A549 (cell line): Measurements from ENCODE around the gene NKAIN2. TPM values are rescaled to one million over a fixed set of nuclear protein-coding genes. Genes with fewer than 3 reads are reported as not detected.

Experiments
- ATAC-seq, 2 experiments: fragments of 200-7000 bp in 1 of 2; fragments of >200 bp in 1 of 2; cut with Nextera tagmentation in 1 of 2; cut with Tn5 transposase in 1 of 2; 3 replicates each; pipeline versions ENCODE4 v1.8.0 to v1.9.1; 2018 to 2020; ENCODE audit warnings: mild to moderate bottlenecking in 1 of 2, moderate library complexity in 1 of 2
- CTCF ChIA-PET: fragments of 300-600 bp; sonication (Branson Sonifier 250); formaldehyde crosslinking; extraction: SDS; loops from one replicate; lab custom pipeline; 2021; ENCODE audit warnings: antibody characterized with exemption, inconsistent platforms; lab: Yijun Ruan, JAX
- POLR2A ChIA-PET: fragments of 350-600 bp; formaldehyde crosslinking; extraction: SDS; loops from one replicate; lab custom pipeline; 2021; ENCODE audit warnings: antibody characterized with exemption, inconsistent platforms; lab: Yijun Ruan, JAX
- DNase-seq, 2 experiments: peaks; one replicate each; pipeline versions ENCODE4 v3.0.0 to v3.0.0-alpha.2; 2011 to 2016; ENCODE audit warnings: low read depth in 1 of 2, low spot score in 1 of 2
- FAIRE-seq: peaks from 2 replicates; lab custom pipeline; 2011; peaks lifted over from hg19 to GRCh38; lab: Jason Lieb, UNC
- H3K27ac ChIP-seq, 2 experiments: fragments of >200 bp; sonication (Bioruptor Twin); formaldehyde crosslinking; 3 replicates each; pipeline ENCODE4 v1.5.1; 2016 to 2017
- H3K4me1 ChIP-seq: fragments of >200 bp; sonication (Bioruptor Twin); formaldehyde crosslinking; 3 replicates; pipeline ENCODE4 v1.6.1; 2016
- H3K4me2 ChIP-seq: fragments of >200 bp; sonication (Bioruptor Twin); formaldehyde crosslinking; 3 replicates; pipeline ENCODE4 v1.6.1; 2016
- H3K4me3 ChIP-seq: fragments of >200 bp; sonication (Bioruptor Twin); formaldehyde crosslinking; 3 replicates; pipeline ENCODE4 v1.5.1; 2016
- H3K9me3 ChIP-seq: fragments of >200 bp; sonication (Bioruptor Twin); formaldehyde crosslinking; 3 replicates; pipeline ENCODE4 v1.6.1; 2016
- BHLHE40 ChIP-seq: IDR thresholded peaks from 2 replicates; pipeline ENCODE4 v1.6.1; 2012; ENCODE audit warnings: low read depth, low read length, inconsistent platforms
- CEBPB ChIP-seq, 2 experiments: fragments of >200 bp in 1 of 2; sonication (Bioruptor Twin) in 1 of 2; formaldehyde crosslinking in 1 of 2; IDR thresholded peaks; 2 replicates each; pipeline ENCODE4 v1.6.1; 2012 to 2016
- CHD2 ChIP-seq: fragments of 150-350 bp; IDR thresholded peaks from 2 replicates; pipeline ENCODE4 v1.6.1; 2014; ENCODE audit warnings: low read length; ENCODE audit not compliant: partially characterized antibody
- CHD4 ChIP-seq: fragments of 200-600 bp; sonication (generic); IDR thresholded peaks from 2 replicates; pipeline ENCODE4 v1.6.1; 2016; ENCODE audit warnings: antibody characterized with exemption, mild to moderate bottlenecking, borderline replicate concordance
- EHF ChIP-seq: fragments of 250-450 bp; sonication (Bioruptor Pico); IDR thresholded peaks from 2 replicates; pipeline ENCODE4 v1.5.0; 2020; ENCODE audit warnings: mild to moderate bottlenecking
- FOXS1 ChIP-seq: fragments of 250-450 bp; sonication (Bioruptor Pico); IDR thresholded peaks from 2 replicates; pipeline ENCODE4 v1.5.0; 2020; ENCODE audit warnings: mild to moderate bottlenecking, moderate library complexity
- GATA3 ChIP-seq: IDR thresholded peaks from 2 replicates; pipeline ENCODE4 v1.6.1; 2012; ENCODE audit warnings: borderline replicate concordance
- HEYL ChIP-seq: fragments of 250-450 bp; sonication (Bioruptor Pico); IDR thresholded peaks from 2 replicates; pipeline ENCODE4 v1.8.0; 2021; ENCODE audit warnings: mild to moderate bottlenecking, moderate library complexity
- HOXA7 ChIP-seq: fragments of 250-450 bp; sonication (Bioruptor Pico); IDR thresholded peaks from 2 replicates; pipeline ENCODE4 v1.5.0; 2020; ENCODE audit warnings: mild to moderate bottlenecking, moderate library complexity
- MAFK ChIP-seq: fragments of 450-650 bp; IDR thresholded peaks from 2 replicates; pipeline ENCODE4 v1.6.1; 2014; ENCODE audit not compliant: partially characterized antibody
- MAZ ChIP-seq: fragments of 150-350 bp; IDR thresholded peaks from 2 replicates; pipeline ENCODE4 v1.6.1; 2014; ENCODE audit warnings: antibody characterized with exemption, low read depth, low read length, borderline replicate concordance
- NR3C1 ChIP-seq: fragments of >200 bp; sonication (Bioruptor Twin); formaldehyde crosslinking; IDR thresholded peaks from 3 replicates; pipeline ENCODE4 v1.6.1; 2017
- POLR2AphosphoS2 ChIP-seq: conservative IDR thresholded peaks from 2 replicates; pipeline ENCODE4 v1.6.1; 2012; ENCODE audit warnings: low read length, improper control_type of control experiment, inconsistent platforms
- RARB ChIP-seq: fragments of 250-450 bp; sonication (Bioruptor Pico); IDR thresholded peaks from 2 replicates; pipeline ENCODE4 v1.8.0; 2021; ENCODE audit warnings: mild to moderate bottlenecking, moderate library complexity
- RCOR1 ChIP-seq: fragments of 150-350 bp; IDR thresholded peaks from 2 replicates; pipeline ENCODE4 v1.6.1; 2014; ENCODE audit warnings: antibody characterized with exemption, low read length, low read depth
- RFX5 ChIP-seq: fragments of 450-650 bp; IDR thresholded peaks from 2 replicates; pipeline ENCODE4 v1.7.1; 2014; ENCODE audit warnings: antibody characterized with exemption, mild to moderate bottlenecking, moderate library complexity
- RNF2 ChIP-seq: fragments of 200-600 bp; sonication (generic); IDR thresholded peaks from 2 replicates; pipeline ENCODE4 v1.6.1; 2016; ENCODE audit warnings: low read depth, mild to moderate bottlenecking, antibody characterized with exemption, moderate library complexity, borderline replicate concordance
- TFCP2L1 ChIP-seq: fragments of 250-450 bp; sonication (Bioruptor Pico); IDR thresholded peaks from 2 replicates; pipeline ENCODE4 v1.5.0; 2021; ENCODE audit warnings: mild to moderate bottlenecking
- TP53 ChIP-seq: fragments of 250-450 bp; sonication (Bioruptor Pico); IDR thresholded peaks from 2 replicates; pipeline ENCODE4 v1.5.0; 2021; ENCODE audit warnings: mild to moderate bottlenecking, moderate library complexity
- ZFP36 ChIP-seq: fragments of 450-650 bp; IDR thresholded peaks from 2 replicates; pipeline ENCODE4 v1.6.1; 2014; ENCODE audit warnings: borderline replicate concordance; ENCODE audit not compliant: partially characterized antibody
- WGBS: methylation state at CpG from one replicate; pipeline ENCODE4 v1.1.6; 2017; ENCODE audit errors: missing lambda C conversion rate; 5-methylcytosine and 5-hydroxymethylcytosine counted together
- polyA plus RNA-seq, 4 experiments: library from polyadenylated mRNA; depleted of rRNA in 3 of 4; stranded (reverse); fragments of >200 nt; fragmentation: RNase III in 1 of 4; extraction: RNeasy Plus Mini Kit Qiagen cat#74134 plus additional on column Dnase treatment in 1 of 4; gene quantifications; 2 replicates in 3 of 4; 3 replicates in 1 of 4; pipeline ENCODE4 v1.2.3, GENCODE V29; 2011 to 2017
- TF ChIP-seq, protein P1 (sequence below): fragments of >200 bp; sonication (Bioruptor Twin); formaldehyde crosslinking; IDR thresholded peaks from 3 replicates; pipeline ENCODE4 v1.5.1; 2016
- TF ChIP-seq, protein P2 (sequence below): fragments of 200-600 bp; sonication (generic); IDR thresholded peaks from 2 replicates; pipeline ENCODE4 v1.6.1; 2016; ENCODE audit warnings: antibody characterized with exemption, mild to moderate bottlenecking, moderate library complexity
- TF ChIP-seq, protein P3 (sequence below): IDR thresholded peaks from 2 replicates; pipeline ENCODE4 v1.6.1; 2012
- TF ChIP-seq, protein P4 (sequence below): fragments of 250-450 bp; sonication (Bioruptor Pico); IDR thresholded peaks from 2 replicates; pipeline ENCODE4 v1.5.0; 2020; ENCODE audit warnings: low read depth, mild to moderate bottlenecking, moderate library complexity
- TF ChIP-seq, protein P5 (sequence below): IDR thresholded peaks from 2 replicates; pipeline ENCODE4 v1.6.1; 2012; ENCODE audit warnings: low read depth, borderline replicate concordance

NKAIN2 gene
- polyA plus RNA-seq, 2 of the 4 experiments (the other 2 are of a cell fraction), result not detected

DNA sequence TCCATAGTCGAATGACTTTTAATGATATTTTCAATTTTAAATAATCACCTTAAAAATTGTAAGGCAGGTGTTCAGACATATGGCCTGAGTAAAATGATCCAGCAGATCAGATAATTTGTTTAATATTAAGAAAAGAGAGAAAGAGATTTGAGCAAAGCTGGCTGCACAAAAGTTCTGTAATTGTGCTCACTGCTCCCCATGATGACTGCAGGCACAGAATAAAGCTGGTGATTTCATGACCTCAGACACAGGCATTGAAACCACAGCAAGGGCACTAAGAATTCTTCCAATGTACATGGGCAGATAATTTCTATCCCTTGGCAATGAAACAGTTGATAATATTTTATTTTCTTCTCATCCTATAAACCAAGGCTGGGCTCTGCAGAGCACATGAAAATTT is 553.1 kb downstream of the NKAIN2 start:
- TF ChIP-seq CEBPB (IDR thresholded peaks at IDR 0.05) (no peak), EHF (CRISPR knock-in tag) (no peak), RNF2 (no peak), TP53 (no peak), GATA3 (no peak), CHD4 (no peak), POLR2AphosphoS2 (no peak)
- TF ChIP-seq, protein P1, sequence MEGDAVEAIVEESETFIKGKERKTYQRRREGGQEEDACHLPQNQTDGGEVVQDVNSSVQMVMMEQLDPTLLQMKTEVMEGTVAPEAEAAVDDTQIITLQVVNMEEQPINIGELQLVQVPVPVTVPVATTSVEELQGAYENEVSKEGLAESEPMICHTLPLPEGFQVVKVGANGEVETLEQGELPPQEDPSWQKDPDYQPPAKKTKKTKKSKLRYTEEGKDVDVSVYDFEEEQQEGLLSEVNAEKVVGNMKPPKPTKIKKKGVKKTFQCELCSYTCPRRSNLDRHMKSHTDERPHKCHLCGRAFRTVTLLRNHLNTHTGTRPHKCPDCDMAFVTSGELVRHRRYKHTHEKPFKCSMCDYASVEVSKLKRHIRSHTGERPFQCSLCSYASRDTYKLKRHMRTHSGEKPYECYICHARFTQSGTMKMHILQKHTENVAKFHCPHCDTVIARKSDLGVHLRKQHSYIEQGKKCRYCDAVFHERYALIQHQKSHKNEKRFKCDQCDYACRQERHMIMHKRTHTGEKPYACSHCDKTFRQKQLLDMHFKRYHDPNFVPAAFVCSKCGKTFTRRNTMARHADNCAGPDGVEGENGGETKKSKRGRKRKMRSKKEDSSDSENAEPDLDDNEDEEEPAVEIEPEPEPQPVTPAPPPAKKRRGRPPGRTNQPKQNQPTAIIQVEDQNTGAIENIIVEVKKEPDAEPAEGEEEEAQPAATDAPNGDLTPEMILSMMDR, result no peak
- TF ChIP-seq, protein P2, sequence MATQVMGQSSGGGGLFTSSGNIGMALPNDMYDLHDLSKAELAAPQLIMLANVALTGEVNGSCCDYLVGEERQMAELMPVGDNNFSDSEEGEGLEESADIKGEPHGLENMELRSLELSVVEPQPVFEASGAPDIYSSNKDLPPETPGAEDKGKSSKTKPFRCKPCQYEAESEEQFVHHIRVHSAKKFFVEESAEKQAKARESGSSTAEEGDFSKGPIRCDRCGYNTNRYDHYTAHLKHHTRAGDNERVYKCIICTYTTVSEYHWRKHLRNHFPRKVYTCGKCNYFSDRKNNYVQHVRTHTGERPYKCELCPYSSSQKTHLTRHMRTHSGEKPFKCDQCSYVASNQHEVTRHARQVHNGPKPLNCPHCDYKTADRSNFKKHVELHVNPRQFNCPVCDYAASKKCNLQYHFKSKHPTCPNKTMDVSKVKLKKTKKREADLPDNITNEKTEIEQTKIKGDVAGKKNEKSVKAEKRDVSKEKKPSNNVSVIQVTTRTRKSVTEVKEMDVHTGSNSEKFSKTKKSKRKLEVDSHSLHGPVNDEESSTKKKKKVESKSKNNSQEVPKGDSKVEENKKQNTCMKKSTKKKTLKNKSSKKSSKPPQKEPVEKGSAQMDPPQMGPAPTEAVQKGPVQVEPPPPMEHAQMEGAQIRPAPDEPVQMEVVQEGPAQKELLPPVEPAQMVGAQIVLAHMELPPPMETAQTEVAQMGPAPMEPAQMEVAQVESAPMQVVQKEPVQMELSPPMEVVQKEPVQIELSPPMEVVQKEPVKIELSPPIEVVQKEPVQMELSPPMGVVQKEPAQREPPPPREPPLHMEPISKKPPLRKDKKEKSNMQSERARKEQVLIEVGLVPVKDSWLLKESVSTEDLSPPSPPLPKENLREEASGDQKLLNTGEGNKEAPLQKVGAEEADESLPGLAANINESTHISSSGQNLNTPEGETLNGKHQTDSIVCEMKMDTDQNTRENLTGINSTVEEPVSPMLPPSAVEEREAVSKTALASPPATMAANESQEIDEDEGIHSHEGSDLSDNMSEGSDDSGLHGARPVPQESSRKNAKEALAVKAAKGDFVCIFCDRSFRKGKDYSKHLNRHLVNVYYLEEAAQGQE, result no peak
- WGBS, result 5% methylated on average over 1 of the region's 1 CpG
- Histone ChIP-seq H3K9me3 (no peaks in the 10 kb centered on the region), H3K4me3 (no peak overlapping the region), H3K4me2 (no peak overlapping the region), H3K4me1 (no peaks in the 10 kb centered on the region), H3K27ac (no peak overlapping the region)
- DNase-seq (no peak), FAIRE-seq (no peak), ATAC-seq (no peak)
- ChIA-PET CTCF (no interaction called here), POLR2A (no interaction called here)

DNA sequence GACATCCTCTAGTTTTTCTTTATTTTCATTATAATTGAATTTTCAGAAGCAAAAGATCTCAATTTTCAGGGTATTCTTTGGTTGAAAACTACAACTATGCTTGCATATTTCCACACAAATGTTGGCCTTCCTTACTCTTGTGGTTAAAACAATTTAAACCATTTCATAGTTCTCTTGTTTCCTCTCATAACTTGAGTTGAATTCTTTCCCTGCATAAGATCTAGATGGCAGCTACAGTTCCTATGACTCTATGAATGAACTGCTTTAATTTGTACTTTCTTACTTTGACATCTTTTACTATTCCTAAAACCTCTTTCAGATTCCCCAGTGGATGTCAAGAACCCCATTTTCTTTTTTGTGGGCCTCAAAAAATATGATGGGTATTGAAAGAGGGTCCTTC is 564.5 kb downstream of the NKAIN2 start:
- H3K4me2 ChIP-seq, result no peak overlapping the region
- FAIRE-seq, result no peak
- H3K4me1 ChIP-seq, result no peaks in the 10 kb centered on the region
- DNase-seq, result no peak
- CTCF ChIA-PET, result no interaction called here
- no peak for ATAC-seq
- TF ChIP-seq, protein P3, sequence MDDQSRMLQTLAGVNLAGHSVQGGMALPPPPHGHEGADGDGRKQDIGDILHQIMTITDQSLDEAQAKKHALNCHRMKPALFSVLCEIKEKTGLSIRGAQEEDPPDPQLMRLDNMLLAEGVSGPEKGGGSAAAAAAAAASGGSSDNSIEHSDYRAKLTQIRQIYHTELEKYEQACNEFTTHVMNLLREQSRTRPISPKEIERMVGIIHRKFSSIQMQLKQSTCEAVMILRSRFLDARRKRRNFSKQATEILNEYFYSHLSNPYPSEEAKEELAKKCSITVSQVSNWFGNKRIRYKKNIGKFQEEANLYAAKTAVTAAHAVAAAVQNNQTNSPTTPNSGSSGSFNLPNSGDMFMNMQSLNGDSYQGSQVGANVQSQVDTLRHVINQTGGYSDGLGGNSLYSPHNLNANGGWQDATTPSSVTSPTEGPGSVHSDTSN, result no peak
- no peak for TF ChIP-seq ZFP36
- TF ChIP-seq TFCP2L1 (CRISPR knock-in tag), result no peak
- TF ChIP-seq MAZ, result no peak
- TF ChIP-seq NR3C1, result no peak
- TF ChIP-seq CHD2, result no peak
- TF ChIP-seq HEYL (CRISPR knock-in tag), result no peak
- TF ChIP-seq RCOR1, result no peak
- no peak for TF ChIP-seq GATA3
- no peak for TF ChIP-seq FOXS1
- TF ChIP-seq MAFK, result no peak
- TF ChIP-seq, protein P4, sequence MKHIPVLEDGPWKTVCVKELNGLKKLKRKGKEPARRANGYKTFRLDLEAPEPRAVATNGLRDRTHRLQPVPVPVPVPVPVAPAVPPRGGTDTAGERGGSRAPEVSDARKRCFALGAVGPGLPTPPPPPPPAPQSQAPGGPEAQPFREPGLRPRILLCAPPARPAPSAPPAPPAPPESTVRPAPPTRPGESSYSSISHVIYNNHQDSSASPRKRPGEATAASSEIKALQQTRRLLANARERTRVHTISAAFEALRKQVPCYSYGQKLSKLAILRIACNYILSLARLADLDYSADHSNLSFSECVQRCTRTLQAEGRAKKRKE (CRISPR knock-in tag), result no peak
- TF ChIP-seq, protein P5, sequence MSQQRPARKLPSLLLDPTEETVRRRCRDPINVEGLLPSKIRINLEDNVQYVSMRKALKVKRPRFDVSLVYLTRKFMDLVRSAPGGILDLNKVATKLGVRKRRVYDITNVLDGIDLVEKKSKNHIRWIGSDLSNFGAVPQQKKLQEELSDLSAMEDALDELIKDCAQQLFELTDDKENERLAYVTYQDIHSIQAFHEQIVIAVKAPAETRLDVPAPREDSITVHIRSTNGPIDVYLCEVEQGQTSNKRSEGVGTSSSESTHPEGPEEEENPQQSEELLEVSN, result no peak
- TF ChIP-seq BHLHE40, result no peak
- TF ChIP-seq TP53, result no peak
- no peak for TF ChIP-seq RARB (CRISPR knock-in tag)
- TF ChIP-seq RFX5, result no peak
- TF ChIP-seq CEBPB (IDR thresholded peaks at IDR 0.05), result no peak
- no peak for TF ChIP-seq HOXA7 (CRISPR knock-in tag)
- no peak overlapping the region for H3K27ac ChIP-seq
- H3K4me3 ChIP-seq, result no peak overlapping the region
- POLR2A ChIA-PET, result no interaction called here
- no peaks in the 10 kb centered on the region for H3K9me3 ChIP-seq
